GM12878 (cell line): ENCODE measurements around the gene AP2A2. TPM values are rescaled to one million over a fixed set of nuclear protein-coding genes. Genes with fewer than 3 reads are reported as not detected.

Source experiments
- ATAC-seq: fragments of 200-7000 bp; cut with Tn5 transposase; 3 replicates; pipeline ENCODE4 v1.9.1; 2020; ENCODE audit warnings: mild to moderate bottlenecking, moderate library complexity
- BruUV-seq: library from RNA; stranded (reverse); fragments of 400-500 nt; replicated peaks from 2 replicates; lab custom pipeline; 2021; lab: Mats Ljungman, UMichigan
- CTCF ChIA-PET: fragments of 300-600 bp; sonication (Branson Sonifier 250); formaldehyde crosslinking; extraction: SDS; loops from one replicate; lab custom pipeline; 2021; ENCODE audit warnings: inconsistent platforms; lab: Yijun Ruan, JAX
- POLR2A ChIA-PET: fragments of 350-600 bp; formaldehyde crosslinking; extraction: SDS; loops from one replicate; lab custom pipeline; 2021; ENCODE audit warnings: inconsistent platforms; lab: Charles Lee
- RAD21 ChIA-PET: fragments of 300-600 bp; sonication (Branson Sonifier 250); formaldehyde crosslinking; loops from one replicate; lab custom pipeline; 2023; ENCODE audit warnings: antibody characterized with exemption; ENCODE audit not compliant: unreplicated experiment; lab: Charles Lee
- SMC1A ChIA-PET: fragments of 300-600 bp; sonication (Branson Sonifier 250); formaldehyde crosslinking; loops from one replicate; lab custom pipeline; 2023; ENCODE audit not compliant: unreplicated experiment, uncharacterized antibody; lab: Charles Lee
- DNase-seq: peaks from one replicate; pipeline ENCODE4 v3.0.0-alpha.2; 2011; ENCODE audit warnings: low read depth, low spot score
- FAIRE-seq: peaks from 3 replicates; lab custom pipeline; 2011; peaks lifted over from hg19 to GRCh38; lab: Jason Lieb, UNC
- H2AFZ ChIP-seq: 2 replicates; pipeline ENCODE4 v1.6.0; 2011; ENCODE audit warnings: low read depth, low read length, control low read depth; ENCODE audit not compliant: control insufficient read depth
- H3K27ac ChIP-seq: 2 replicates; pipeline ENCODE4 v1.5.1; 2011; ENCODE audit warnings: control low read depth; ENCODE audit not compliant: control insufficient read depth, insufficient read depth
- H3K27me3 ChIP-seq, 2 experiments: replicated peaks in 1 of 2; 2 replicates each; pipeline versions ENCODE4 v1.6.0 to v1.6.1; 2011; ENCODE audit warnings: low read length in 1 of 2; ENCODE audit not compliant: control insufficient read depth in 2 of 2, insufficient read depth in 2 of 2
- H3K36me3 ChIP-seq, 2 experiments: 2 replicates each; pipeline ENCODE4 v1.5.1; 2011; ENCODE audit warnings: low read length in 1 of 2; ENCODE audit not compliant: control insufficient read depth in 2 of 2, insufficient read depth in 2 of 2
- H3K4me1 ChIP-seq: 2 replicates; pipeline ENCODE4 v1.6.1; 2011; ENCODE audit warnings: mild to moderate bottlenecking, low read length, moderate library complexity, mixed read lengths; ENCODE audit not compliant: control insufficient read depth, insufficient read depth
- H3K4me2 ChIP-seq: 2 replicates; pipeline ENCODE4 v1.6.0; 2011; ENCODE audit warnings: control low read depth; ENCODE audit not compliant: control insufficient read depth, insufficient read depth
- H3K4me3 ChIP-seq: fragments of 200-600 bp; sonication (generic); 2 replicates; pipeline ENCODE4 v1.5.1; 2016
- H3K79me2 ChIP-seq: 2 replicates; pipeline ENCODE4 v1.6.0; 2011; ENCODE audit warnings: low read length; ENCODE audit not compliant: control insufficient read depth, insufficient read depth
- H3K9ac ChIP-seq: 2 replicates; pipeline ENCODE4 v1.8.0; 2011; ENCODE audit warnings: low read length, control low read depth, mixed read lengths; ENCODE audit not compliant: control insufficient read depth, insufficient read depth
- H3K9me3 ChIP-seq: replicated peaks from 3 replicates; pipeline ENCODE4 v1.5.1; 2011; ENCODE audit warnings: mild to moderate bottlenecking, low read length; ENCODE audit not compliant: control insufficient read depth, insufficient read depth
- H4K20me1 ChIP-seq: 2 replicates; pipeline ENCODE4 v1.6.0; 2011; ENCODE audit not compliant: control insufficient read depth, insufficient read depth
- ATF3 ChIP-seq: IDR thresholded peaks from 2 replicates; pipeline ENCODE4 v1.6.1; 2011; ENCODE audit warnings: low read depth, mild to moderate bottlenecking, low read length, moderate library complexity, borderline replicate concordance; ENCODE audit errors: extremely low read depth
- ATF7 ChIP-seq: fragments of 450-650 bp; IDR thresholded peaks from 2 replicates; pipeline ENCODE4 v1.6.1; 2016; ENCODE audit warnings: low read depth, mild to moderate bottlenecking
- BHLHE40 ChIP-seq, 2 experiments: fragments of 450-650 bp in 1 of 2; IDR thresholded peaks; 2 replicates each; pipeline ENCODE4 v1.6.1; 2011 to 2017; ENCODE audit warnings: low read depth in 2 of 2, borderline replicate concordance in 1 of 2, improper control_type of control experiment in 1 of 2, low read length in 1 of 2, mild to moderate bottlenecking in 1 of 2
- CREM ChIP-seq: IDR thresholded peaks from 2 replicates; pipeline ENCODE4 v1.6.1; 2014; ENCODE audit warnings: antibody characterized with exemption, low read depth
- CTCF ChIP-seq, 3 experiments: IDR thresholded peaks in 2 of 3; conservative IDR thresholded peaks in 1 of 3; 2 replicates each; pipeline ENCODE4 v1.5.1; 2011; ENCODE audit warnings: low read depth in 3 of 3, low read length in 3 of 3, mild to moderate bottlenecking in 3 of 3, control low read depth in 2 of 3, moderate library complexity in 2 of 3, inconsistent platforms in 1 of 3, mixed read lengths in 1 of 3; ENCODE audit not compliant: control insufficient read depth in 2 of 3, insufficient read depth in 1 of 3; ENCODE audit errors: extremely low read depth in 1 of 3
- ESRRA ChIP-seq: IDR thresholded peaks from 2 replicates; pipeline ENCODE4 v1.6.1; 2012; ENCODE audit warnings: mild to moderate bottlenecking, low read length, improper control_type of control experiment
- FOS ChIP-seq: IDR thresholded peaks from 3 replicates; pipeline ENCODE4 v1.6.1; 2011; ENCODE audit warnings: borderline replicate concordance; ENCODE audit not compliant: insufficient read length; ENCODE audit errors: extremely low read depth
- KLF5 ChIP-seq: fragments of 450-650 bp; IDR thresholded peaks from 2 replicates; pipeline ENCODE4 v1.6.1; 2014; ENCODE audit warnings: mild to moderate bottlenecking; ENCODE audit not compliant: partially characterized antibody
- MAX ChIP-seq: IDR thresholded peaks from 2 replicates; pipeline ENCODE4 v1.6.1; 2012; ENCODE audit warnings: low read depth, low read length, improper control_type of control experiment
- MTA2 ChIP-seq: fragments of 450-650 bp; IDR thresholded peaks from 2 replicates; pipeline ENCODE4 v1.6.1; 2016; ENCODE audit warnings: low read depth, mild to moderate bottlenecking, moderate library complexity
- PML ChIP-seq: IDR thresholded peaks from 2 replicates; pipeline ENCODE4 v1.6.1; 2012; ENCODE audit warnings: low read length, inconsistent platforms
- POU2F2 ChIP-seq: IDR thresholded peaks from 3 replicates; pipeline ENCODE4 v1.6.1; 2011; ENCODE audit warnings: low read depth, mild to moderate bottlenecking, low read length, borderline replicate concordance
- SIN3A ChIP-seq: IDR thresholded peaks from 2 replicates; pipeline ENCODE4 v1.6.1; 2012; ENCODE audit warnings: low read depth, low read length, improper control_type of control experiment
- SMC3 ChIP-seq: IDR thresholded peaks from 2 replicates; pipeline ENCODE4 v1.6.1; 2011; ENCODE audit warnings: low read length, improper control_type of control experiment, borderline replicate concordance
- SP1 ChIP-seq: IDR thresholded peaks from one replicate; pipeline ENCODE4 v1.6.1; 2011; ENCODE audit warnings: low read depth, low read length
- ZBED1 ChIP-seq: IDR thresholded peaks from 2 replicates; pipeline ENCODE4 v1.6.1; 2016; ENCODE audit warnings: borderline replicate concordance
- ZNF24 ChIP-seq: fragments of 450-650 bp; IDR thresholded peaks from 2 replicates; pipeline ENCODE4 v1.6.1; 2017; ENCODE audit warnings: antibody characterized with exemption, mild to moderate bottlenecking
- ZNF687 ChIP-seq: fragments of 450-650 bp; IDR thresholded peaks from 2 replicates; pipeline ENCODE4 v1.6.1; 2017; ENCODE audit warnings: mild to moderate bottlenecking, moderate library complexity
- ZZZ3 ChIP-seq: IDR thresholded peaks from 2 replicates; pipeline ENCODE4 v1.6.1; 2011; ENCODE audit warnings: low read depth; ENCODE audit not compliant: control insufficient read depth, insufficient read length
- WGBS: methylation state at CpG from one replicate; pipeline ENCODE4 v1.1.6; 2016; ENCODE audit warnings: low lambda C conversion rate; ENCODE audit not compliant: insufficient replicate concordance, insufficient coverage; ENCODE audit errors: missing lambda C conversion rate; 5-methylcytosine and 5-hydroxymethylcytosine counted together
- in situ Hi-C: fragments of 300-500 bp; cut with MboI; formaldehyde crosslinking; loops from 9 replicates; pipeline ENCODE4 v1.14.3; 2018; ENCODE audit warnings: mixed read lengths
- intact Hi-C: fragments of 100-400 bp; cut with micrococcal nuclease; formaldehyde crosslinking; loops from one replicate; pipeline ENCODE4 v1.14.2; 2022; ENCODE audit not compliant: unreplicated experiment
- polyA plus RNA-seq, 11 experiments: library from polyadenylated mRNA; depleted of rRNA in 4 of 11; unstranded in 6 of 11; stranded (reverse) in 5 of 11; fragments of >200 nt; fragmentation: Nextera tagmentation in 4 of 11; fragmentation: Illumina TruSeq in 1 of 11; extraction: Ambion mirVana in 4 of 11; extraction: Trizol in 1 of 11; gene quantifications; 1 replicate in 1 of 11; 2 replicates in 10 of 11; pipeline versions ENCODE4 v1.2.1 to v1.2.3, GENCODE V29; 2011 to 2016; ENCODE audit warnings: inconsistent platforms in 2 of 11, missing spikeins in 2 of 11, low read depth in 1 of 11
- total RNA-seq, 4 experiments: library from RNA; depleted of rRNA in 3 of 4; stranded (reverse); fragments of >200 nt in 3 of 4; fragmentation: Illumina TruSeq in 1 of 4; extraction: Trizol in 1 of 4; gene quantifications; 2 replicates each; pipeline versions ENCODE4 v1.2.1 to v1.2.3, GENCODE V29; 2013 to 2021

Gene AP2A2
- total and polyA plus RNA-seq, 10 of the 15 experiments (the other 5 are each of a cell fraction or from before 2014, with no cell fraction given) = 0.58 to 48.8 (median 18.2) TPM

GRCh38 chr11:923691-924405, 1.8 kb upstream of the AP2A2 start:
- Histone ChIP-seq H3K79me2 (peaks cover 25% of the 10 kb centered on the region), H3K4me1 (peaks cover 7% of the 10 kb centered on the region; the same call in 1 of the 2 replicates), H3K27ac (no peak overlapping the region), H3K9ac (no peak overlapping the region), H2AFZ (no peak overlapping the region), H3K27me3 (no peaks in the 10 kb centered on the region), H3K36me3 (no peaks in the 10 kb centered on the region), H3K9me3 (no peaks in the 10 kb centered on the region), H3K4me2 (no peak overlapping the region), H4K20me1 (no peaks in the 10 kb centered on the region), H3K4me3 (no peak overlapping the region)
- no peak for FAIRE-seq
- BruUV-seq = no TSS peak
- SMC1A ChIA-PET = no interaction called here
- in situ Hi-C loops = no loop called here
- intact Hi-C loops = no loop called here
- CTCF ChIA-PET = interaction anchor here (0.8 to 1.6 kb wide), 4 partner anchors 17 to 128 kb away, joined by 3 to 5 read pairs (median 3); no protein-coding TSS in a partner anchor
- RAD21 ChIA-PET = no interaction called here
- 68% methylated on average over 19 of the region's 19 CpGs for WGBS
- ATAC-seq = no peak
- no peak for DNase-seq
- POLR2A ChIA-PET = no interaction called here
- TF ChIP-seq CTCF (IDR thresholded peaks at IDR 0.05 in 2 of 3, conservative IDR thresholded peaks at IDR 0.05 in 1 of 3; ENCODE audit: control insufficient read depth in 2 of 3, extremely low read depth in 1 of 3, insufficient read depth in 1 of 3, low read depth in 3 of 3, low read length in 3 of 3) (no peak), BHLHE40 (IDR thresholded peaks at IDR 0.05; ENCODE audit: borderline replicate concordance in 1 of 2, low read depth in 2 of 2, low read length in 1 of 2) (no peak), FOS (no peak), SP1 (no peak), ATF3 (no peak), ZNF24 (no peak), ZBED1 (no peak), ZZZ3 (no peak), KLF5 (no peak), POU2F2 (no peak), MTA2 (no peak), ESRRA (no peak), PML (no peak), MAX (no peak), ZNF687 (no peak), ATF7 (no peak), SMC3 (no peak), SIN3A (no peak), CREM (no peak)
